Measurements from ENCODE around the gene ATP6V0C.
A peak's percentile ranks its signal among the peaks of the same experiment; 100 is the strongest.

ATP6V0C gene

DNA sequence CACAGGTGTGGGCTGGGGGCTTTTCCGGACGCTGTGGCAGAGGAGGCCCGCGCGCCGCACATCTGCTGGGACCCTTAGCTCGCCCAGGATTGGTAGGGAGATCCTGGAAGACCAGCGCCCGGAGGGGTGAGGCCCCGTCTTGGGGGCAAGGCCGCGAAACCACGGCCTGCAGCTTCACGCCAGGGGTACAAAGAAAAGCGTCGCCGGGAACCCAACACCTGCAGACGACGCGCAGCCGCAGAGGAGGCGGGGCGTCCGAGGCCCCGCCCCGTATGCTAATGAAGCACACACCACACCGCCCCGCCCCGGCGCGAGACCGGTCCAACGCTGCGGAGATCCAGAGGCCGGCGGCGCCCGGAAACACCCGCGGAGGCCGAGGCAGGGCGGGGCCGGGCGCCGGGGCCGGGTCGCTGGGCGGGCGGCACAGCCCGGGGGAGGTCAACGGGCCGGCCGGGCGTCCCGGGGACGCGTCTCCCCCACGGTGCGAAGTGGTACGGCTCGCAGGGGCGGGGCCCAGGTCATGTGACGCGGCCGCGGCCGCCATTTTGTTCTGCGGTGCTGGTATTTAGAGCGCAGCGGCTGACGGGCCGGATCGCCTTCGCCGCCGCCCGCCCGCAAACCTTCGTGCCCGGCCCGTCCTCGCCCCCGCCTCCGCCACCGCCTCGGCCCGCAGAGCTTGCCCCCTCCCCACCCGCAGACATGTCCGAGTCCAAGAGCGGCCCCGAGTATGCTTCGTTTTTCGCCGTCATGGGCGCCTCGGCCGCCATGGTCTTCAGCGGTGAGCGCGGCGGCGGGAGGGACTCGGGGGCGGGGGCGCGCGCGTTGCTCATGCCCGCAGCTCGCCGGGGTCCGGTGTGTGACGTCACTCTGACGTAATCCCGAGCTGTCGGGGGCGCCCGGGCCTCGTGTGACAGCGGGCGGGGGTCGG lies at the start of gene ATP6V0C:
ATP6V0C (plus strand) TSS at position 548 of the 928 bp plus-strand sequence; CDS start at position 700, 152 bp downstream.
- Histone ChIP-seq H3K4me2 (peak within 1 kb of the TSS; percentile 91), H3K4me1 (ENCODE audit: low read depth, poor library complexity, severe bottlenecking) (peaks cover 47% of the 10 kb centered on the region), H2AFZ (ENCODE audit: low read depth) (peak within 1 kb of the TSS; percentile 88), H3K36me3 (ENCODE audit: insufficient read depth) (no peaks in the 10 kb centered on the region), H3K79me2 (ENCODE audit: insufficient read depth, low read depth) (peaks cover 47% of the 10 kb centered on the region), H3K9ac (peak within 1 kb of the TSS; percentile 97), H3K27me3 (ENCODE audit: insufficient read depth, low read depth) (no peaks in the 10 kb centered on the region), H3K27ac (peak within 1 kb of the TSS; percentile 95), H4K20me1 (ENCODE audit: insufficient read depth) (peaks cover 4% of the 10 kb centered on the region; the same call in 1 of the 2 replicates), H3K4me3 (IDR thresholded peaks at IDR 0.05; ENCODE audit: insufficient read depth, low read depth, low read length) (peak within 1 kb of the TSS; percentile 9)
- TF ChIP-seq, protein P1, sequence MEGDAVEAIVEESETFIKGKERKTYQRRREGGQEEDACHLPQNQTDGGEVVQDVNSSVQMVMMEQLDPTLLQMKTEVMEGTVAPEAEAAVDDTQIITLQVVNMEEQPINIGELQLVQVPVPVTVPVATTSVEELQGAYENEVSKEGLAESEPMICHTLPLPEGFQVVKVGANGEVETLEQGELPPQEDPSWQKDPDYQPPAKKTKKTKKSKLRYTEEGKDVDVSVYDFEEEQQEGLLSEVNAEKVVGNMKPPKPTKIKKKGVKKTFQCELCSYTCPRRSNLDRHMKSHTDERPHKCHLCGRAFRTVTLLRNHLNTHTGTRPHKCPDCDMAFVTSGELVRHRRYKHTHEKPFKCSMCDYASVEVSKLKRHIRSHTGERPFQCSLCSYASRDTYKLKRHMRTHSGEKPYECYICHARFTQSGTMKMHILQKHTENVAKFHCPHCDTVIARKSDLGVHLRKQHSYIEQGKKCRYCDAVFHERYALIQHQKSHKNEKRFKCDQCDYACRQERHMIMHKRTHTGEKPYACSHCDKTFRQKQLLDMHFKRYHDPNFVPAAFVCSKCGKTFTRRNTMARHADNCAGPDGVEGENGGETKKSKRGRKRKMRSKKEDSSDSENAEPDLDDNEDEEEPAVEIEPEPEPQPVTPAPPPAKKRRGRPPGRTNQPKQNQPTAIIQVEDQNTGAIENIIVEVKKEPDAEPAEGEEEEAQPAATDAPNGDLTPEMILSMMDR (conservative IDR thresholded peaks at IDR 0.05; ENCODE audit: low read depth, low read length), result no peak

DNA sequence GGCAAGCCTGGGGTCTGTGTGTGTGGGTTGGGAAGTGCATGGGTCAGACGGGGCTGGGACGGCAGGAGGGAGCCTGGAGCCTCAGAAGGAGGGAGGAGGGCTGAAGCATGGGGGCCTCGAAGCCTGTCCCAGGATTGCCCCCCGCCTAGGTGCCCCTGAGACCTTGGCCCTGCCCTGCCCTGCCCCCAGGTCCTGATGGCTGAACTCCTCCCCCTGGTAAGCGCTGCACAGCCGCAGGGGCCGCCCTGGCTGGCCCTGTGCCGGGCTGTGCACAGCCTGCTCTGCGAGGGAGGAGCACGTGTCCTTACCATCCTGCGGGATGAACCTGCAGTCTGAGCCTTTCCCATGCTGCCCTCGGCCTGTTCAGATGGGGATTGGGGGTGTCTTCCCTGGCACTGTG lies 49.4 kb upstream of the ATP6V0C start:
- peaks cover 26% of the 10 kb centered on the region for H3K4me1 ChIP-seq (ENCODE audit: low read depth, poor library complexity, severe bottlenecking)
- no peak overlapping the region for H3K9ac ChIP-seq
- no peak overlapping the region for H3K4me3 ChIP-seq (IDR thresholded peaks at IDR 0.05; ENCODE audit: insufficient read depth, low read depth, low read length)
- peaks cover 6% of the 10 kb centered on the region; the same call in 1 of the 2 replicates for H3K27me3 ChIP-seq (ENCODE audit: insufficient read depth, low read depth)
- TF ChIP-seq, protein P1 (conservative IDR thresholded peaks at IDR 0.05; ENCODE audit: low read depth, low read length), result no peak
- H3K4me2 ChIP-seq, result no peak overlapping the region
- H4K20me1 ChIP-seq (ENCODE audit: insufficient read depth), result no peaks in the 10 kb centered on the region
- 0 out of 2 replicates have a peak, but pooled peaks cover 6% of the 10 kb centered on the region for H3K79me2 ChIP-seq (ENCODE audit: insufficient read depth, low read depth)
- no peak overlapping the region for H2AFZ ChIP-seq (ENCODE audit: low read depth)
- no peak overlapping the region for H3K27ac ChIP-seq
- H3K36me3 ChIP-seq (ENCODE audit: insufficient read depth), result no peaks in the 10 kb centered on the region

DNA sequence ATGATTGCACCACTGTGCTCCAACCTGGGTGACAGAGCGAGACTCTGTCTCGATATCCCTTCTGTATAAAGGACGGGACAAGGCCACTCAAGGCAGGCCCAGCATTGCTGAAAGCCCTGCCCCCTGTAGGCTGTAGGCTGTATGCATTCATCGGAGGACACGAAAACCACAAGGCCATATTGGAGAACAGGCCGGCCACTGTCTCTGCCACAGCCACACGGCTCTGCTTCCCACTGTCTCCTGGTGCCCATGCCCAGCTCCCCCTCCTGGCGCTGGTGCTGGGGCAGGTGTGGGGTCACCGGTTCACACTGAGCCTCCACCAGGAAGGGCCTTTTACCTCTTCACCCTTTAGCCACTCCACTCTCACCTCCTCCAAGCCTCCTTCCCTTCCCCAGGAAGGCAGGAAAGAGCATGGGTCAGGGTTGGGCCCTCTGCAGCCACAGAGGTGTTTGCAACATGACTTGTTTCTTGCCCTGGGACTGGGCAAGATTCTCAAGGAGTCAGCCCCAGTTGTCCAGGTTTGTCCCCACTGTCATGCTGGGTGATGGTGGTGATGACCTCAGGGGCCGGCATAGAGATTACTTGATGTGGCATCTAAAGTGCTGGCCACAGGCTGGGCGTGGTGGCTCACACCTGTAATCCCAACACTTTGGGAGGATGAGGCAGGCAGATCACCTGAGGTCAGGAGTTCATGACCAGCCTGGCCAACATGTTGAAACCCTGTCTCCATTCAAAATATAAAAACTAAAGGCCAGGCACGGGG lies 47.9 kb upstream of the ATP6V0C start:
- no peak overlapping the region for H3K4me3 ChIP-seq (IDR thresholded peaks at IDR 0.05; ENCODE audit: insufficient read depth, low read depth, low read length)
- no peaks in the 10 kb centered on the region for H3K36me3 ChIP-seq (ENCODE audit: insufficient read depth)
- H3K9ac ChIP-seq, result no peak overlapping the region
- peaks cover 32% of the 10 kb centered on the region for H3K4me1 ChIP-seq (ENCODE audit: low read depth, poor library complexity, severe bottlenecking)
- peaks cover 21% of the 10 kb centered on the region for H3K27me3 ChIP-seq (ENCODE audit: insufficient read depth, low read depth)
- TF ChIP-seq, protein P1 (conservative IDR thresholded peaks at IDR 0.05; ENCODE audit: low read depth, low read length), result peak; percentile 42
- H4K20me1 ChIP-seq (ENCODE audit: insufficient read depth), result no peaks in the 10 kb centered on the region
- H3K4me2 ChIP-seq, result no peak overlapping the region
- 0 out of 2 replicates have a peak, but pooled peaks cover under 1% of the 10 kb centered on the region for H3K79me2 ChIP-seq (ENCODE audit: insufficient read depth, low read depth)
- H2AFZ ChIP-seq (ENCODE audit: low read depth), result no peak overlapping the region
- no peak overlapping the region for H3K27ac ChIP-seq

DNA sequence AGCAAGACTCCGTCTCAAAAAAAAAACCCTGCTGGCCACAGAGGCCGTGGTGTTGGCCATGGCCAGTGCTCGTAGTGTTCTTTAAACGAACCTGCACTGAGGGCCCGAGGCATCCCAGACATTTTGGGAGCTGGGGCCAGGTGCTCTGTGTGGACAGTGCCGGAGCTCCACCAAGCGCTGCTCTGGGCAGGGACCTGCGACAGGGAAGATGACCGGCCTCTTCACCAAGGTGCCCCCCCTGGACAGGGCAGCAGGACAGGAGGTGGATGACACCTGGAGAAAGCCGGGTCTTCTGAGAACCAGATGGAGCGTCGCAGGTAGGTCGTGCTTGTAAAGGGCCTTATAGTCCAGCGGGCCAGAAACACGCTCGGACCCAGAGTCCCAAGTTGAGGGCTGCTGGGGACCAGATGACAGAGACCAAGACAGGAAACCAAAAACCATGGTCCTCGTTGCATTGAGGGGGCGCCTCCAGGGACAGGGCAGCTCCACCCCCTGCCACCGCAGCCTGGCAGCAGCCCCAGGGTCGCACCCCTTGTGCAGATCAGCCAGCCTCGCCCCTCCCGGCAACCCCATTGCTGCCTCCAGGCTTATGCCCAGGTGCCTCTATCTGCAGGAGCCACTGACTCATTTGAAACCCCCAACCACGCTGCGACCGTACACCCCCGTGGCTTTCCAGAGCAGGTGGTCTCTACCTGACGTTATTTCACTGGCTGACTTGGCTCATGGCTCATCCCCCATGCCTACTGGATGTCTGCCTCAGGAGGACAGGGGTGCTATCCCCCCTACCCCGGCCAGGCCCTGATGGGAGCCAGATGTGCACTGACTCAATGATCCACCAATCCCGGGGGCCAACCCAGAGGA lies 46.9 kb upstream of the ATP6V0C start:
- peaks cover 36% of the 10 kb centered on the region for H3K4me1 ChIP-seq (ENCODE audit: low read depth, poor library complexity, severe bottlenecking)
- no peak overlapping the region; the same call in 1 of the 2 replicates for H3K9ac ChIP-seq
- peaks cover 31% of the 10 kb centered on the region for H3K27me3 ChIP-seq (ENCODE audit: insufficient read depth, low read depth)
- no peak overlapping the region for H3K27ac ChIP-seq
- no peaks in the 10 kb centered on the region for H3K36me3 ChIP-seq (ENCODE audit: insufficient read depth)
- no peak overlapping the region for H3K4me3 ChIP-seq (IDR thresholded peaks at IDR 0.05; ENCODE audit: insufficient read depth, low read depth, low read length)
- H3K79me2 ChIP-seq (ENCODE audit: insufficient read depth, low read depth), result no peaks in the 10 kb centered on the region
- TF ChIP-seq, protein P1 (conservative IDR thresholded peaks at IDR 0.05; ENCODE audit: low read depth, low read length), result no peak
- H4K20me1 ChIP-seq (ENCODE audit: insufficient read depth), result no peaks in the 10 kb centered on the region
- no peak overlapping the region for H3K4me2 ChIP-seq
- H2AFZ ChIP-seq (ENCODE audit: low read depth), result no peak overlapping the region

Measured in KMS-11 (cell line).